H1 (cell line): ENCODE results near the gene ITGAV. TPM values are rescaled to one million over a fixed set of nuclear protein-coding genes. Genes with fewer than 3 reads are reported as not detected.

Experiments
- CTCF ChIA-PET: fragments of 300-600 bp; sonication (Branson Sonifier 250); formaldehyde crosslinking; loops from one replicate; lab custom pipeline; 2021; ENCODE audit not compliant: partially characterized antibody; lab: Charles Lee
- POLR2A ChIA-PET: fragments of 300-600 bp; sonication (Branson Sonifier 250); formaldehyde crosslinking; loops from one replicate; lab custom pipeline; 2021; ENCODE audit warnings: inconsistent platforms; ENCODE audit not compliant: partially characterized antibody; lab: Charles Lee
- DNase-seq, 2 experiments: peaks; one replicate each; pipeline versions ENCODE4 v3.0.0 to v3.0.0-alpha.2; 2010 to 2022; ENCODE audit warnings: low spot score in 2 of 2, low read depth in 1 of 2, mixed read lengths in 1 of 2
- FAIRE-seq: peaks from 2 replicates; lab custom pipeline; 2011; peaks lifted over from hg19 to GRCh38; lab: Jason Lieb, UNC
- H2AFZ ChIP-seq: 2 replicates; pipeline ENCODE4 v1.8.1; 2012; ENCODE audit warnings: low read length, inconsistent platforms
- H2AK5ac ChIP-seq: 2 replicates; pipeline ENCODE4 v1.6.1; 2013; ENCODE audit warnings: low read depth, low read length
- H2BK120ac ChIP-seq: replicated peaks from 2 replicates; pipeline ENCODE3; 2013; ENCODE audit warnings: low read depth, low read length, inconsistent platforms
- H2BK12ac ChIP-seq: 2 replicates; pipeline ENCODE4 v1.6.1; 2013; ENCODE audit warnings: low read depth, low read length
- H2BK15ac ChIP-seq: 2 replicates; pipeline ENCODE4 v1.6.1; 2013; ENCODE audit warnings: low read length
- H2BK20ac ChIP-seq: 2 replicates; pipeline ENCODE4 v1.6.1; 2013; ENCODE audit warnings: low read length
- H2BK5ac ChIP-seq: 2 replicates; pipeline ENCODE4 v1.6.1; 2013; ENCODE audit warnings: low read depth, low read length
- H3K14ac ChIP-seq: 2 replicates; pipeline ENCODE4 v1.6.1; 2013; ENCODE audit warnings: inconsistent platforms; ENCODE audit not compliant: insufficient read length
- H3K18ac ChIP-seq: 2 replicates; pipeline ENCODE4 v1.6.1; 2013; ENCODE audit warnings: low read length; ENCODE audit errors: extremely low read depth
- H3K23ac ChIP-seq: 2 replicates; pipeline ENCODE4 v1.6.1; 2013; ENCODE audit warnings: inconsistent platforms; ENCODE audit not compliant: insufficient read length
- H3K23me2 ChIP-seq: 2 replicates; pipeline ENCODE4 v1.6.1; 2013; ENCODE audit warnings: low read depth, low read length
- H3K27ac ChIP-seq: 2 replicates; pipeline ENCODE4 v1.6.1; 2011; ENCODE audit warnings: low read depth, low read length, inconsistent platforms
- H3K27me3 ChIP-seq, 4 experiments: replicated peaks in 1 of 4; 1 replicate in 1 of 4; 2 replicates in 3 of 4; pipeline versions ENCODE4 v1.6.1 to v1.8.1; 2011 to 2013; ENCODE audit warnings: low read length in 3 of 4, mild to moderate bottlenecking in 3 of 4, inconsistent platforms in 2 of 4, mixed read lengths in 2 of 4, moderate library complexity in 1 of 4; ENCODE audit not compliant: control insufficient read depth in 3 of 4, insufficient read depth in 3 of 4; ENCODE audit errors: extremely low read depth in 1 of 4
- H3K36me3 ChIP-seq, 4 experiments: 2 replicates each; pipeline versions ENCODE4 v1.6.1 to v1.8.1; 2011 to 2013; ENCODE audit warnings: mild to moderate bottlenecking in 4 of 4, low read length in 3 of 4, moderate library complexity in 2 of 4, control low read depth in 1 of 4, inconsistent platforms in 1 of 4; ENCODE audit not compliant: insufficient read depth in 4 of 4, control insufficient read depth in 2 of 4
- H3K4ac ChIP-seq: replicated peaks from 2 replicates; pipeline ENCODE3; 2013; ENCODE audit warnings: low read length, low read depth, mixed read lengths, inconsistent platforms; ENCODE audit not compliant: insufficient read length
- H3K4me1 ChIP-seq, 4 experiments: replicated peaks in 1 of 4; 1 replicate in 1 of 4; 2 replicates in 3 of 4; pipeline versions ENCODE4 v1.6.1 to v1.8.1; 2011 to 2013; ENCODE audit warnings: low read length in 3 of 4, inconsistent platforms in 2 of 4, mixed read lengths in 1 of 4; ENCODE audit not compliant: insufficient read depth in 4 of 4, control insufficient read depth in 3 of 4
- H3K4me2 ChIP-seq, 2 experiments: 2 replicates each; pipeline versions ENCODE4 v1.6.1 to v1.8.1; 2011 to 2013; ENCODE audit warnings: low read depth in 2 of 2, low read length in 2 of 2, control low read depth in 1 of 2, inconsistent platforms in 1 of 2, mild to moderate bottlenecking in 1 of 2; ENCODE audit not compliant: insufficient read depth in 1 of 2
- H3K4me3 ChIP-seq, 4 experiments: fragments of 200-600, 300-600 bp in 1 of 4; sonication (generic), shearing (Covaris generic), sonication (Bioruptor Twin) in 1 of 4; 2 replicates each; pipeline versions ENCODE4 v1.5.1 to v1.8.1; 2011 to 2016; ENCODE audit warnings: low read length in 4 of 4, low read depth in 3 of 4, control low read depth in 2 of 4, inconsistent platforms in 2 of 4, mild to moderate bottlenecking in 2 of 4, mixed read lengths in 1 of 4, moderate library complexity in 1 of 4; ENCODE audit not compliant: insufficient read depth in 2 of 4; ENCODE audit errors: extremely low read depth in 1 of 4
- H3K56ac ChIP-seq: replicated peaks from 2 replicates; pipeline ENCODE3; 2013; ENCODE audit warnings: low read depth, mild to moderate bottlenecking, mixed read lengths, low read length, inconsistent platforms; ENCODE audit not compliant: insufficient read length
- H3K79me1 ChIP-seq: 2 replicates; pipeline ENCODE4 v1.6.1; 2013; ENCODE audit warnings: low read depth, low read length, control low read depth
- H3K79me2 ChIP-seq, 2 experiments: 2 replicates each; pipeline versions ENCODE4 v1.6.1 to v1.8.1; 2012 to 2013; ENCODE audit warnings: low read length in 2 of 2, mild to moderate bottlenecking in 2 of 2, inconsistent platforms in 1 of 2; ENCODE audit not compliant: insufficient read depth in 2 of 2, control insufficient read depth in 1 of 2
- H3K9ac ChIP-seq, 4 experiments: replicated peaks in 1 of 4; 1 replicate in 1 of 4; 2 replicates in 3 of 4; pipeline versions ENCODE4 v1.6.1 to v1.8.1; 2011 to 2013; ENCODE audit warnings: low read depth in 3 of 4, low read length in 3 of 4, control low read depth in 2 of 4, mild to moderate bottlenecking in 2 of 4, moderate library complexity in 2 of 4, inconsistent platforms in 1 of 4; ENCODE audit errors: extremely low read depth in 1 of 4
- H3K9me3 ChIP-seq, 2 experiments: 2 replicates each; pipeline versions ENCODE4 v1.6.1 to v1.8.1; 2012 to 2013; ENCODE audit warnings: mild to moderate bottlenecking in 2 of 2, moderate library complexity in 2 of 2, control low read depth in 1 of 2, inconsistent platforms in 1 of 2, low read depth in 1 of 2, low read length in 1 of 2, mixed read lengths in 1 of 2; ENCODE audit not compliant: insufficient read depth in 2 of 2
- H4K20me1 ChIP-seq, 2 experiments: replicated peaks in 1 of 2; 2 replicates each; pipeline versions ENCODE3 to v1.8.1; 2011 to 2013; ENCODE audit warnings: inconsistent platforms in 2 of 2, low read length in 2 of 2, mild to moderate bottlenecking in 1 of 2; ENCODE audit not compliant: insufficient read depth in 2 of 2, control insufficient read depth in 1 of 2
- H4K5ac ChIP-seq: 2 replicates; pipeline ENCODE4 v1.6.1; 2013; ENCODE audit warnings: low read length, low read depth, mixed read lengths, inconsistent platforms; ENCODE audit not compliant: insufficient read length
- H4K8ac ChIP-seq: 2 replicates; pipeline ENCODE4 v1.8.0; 2013; ENCODE audit warnings: mild to moderate bottlenecking, moderate library complexity, low read length, inconsistent platforms; ENCODE audit not compliant: insufficient read depth; ENCODE audit errors: extremely low read depth
- H4K91ac ChIP-seq: replicated peaks from 2 replicates; pipeline ENCODE3; 2013; ENCODE audit warnings: low read length, mixed read lengths, inconsistent platforms; ENCODE audit not compliant: insufficient read length
- BCL11A ChIP-seq, 2 experiments: IDR thresholded peaks; one replicate each; pipeline ENCODE4 v1.6.1; 2011; ENCODE audit warnings: low read depth in 2 of 2, low read length in 2 of 2, mild to moderate bottlenecking in 2 of 2
- GABPA ChIP-seq: IDR thresholded peaks from 2 replicates; pipeline ENCODE4 v1.6.1; 2011; ENCODE audit warnings: mild to moderate bottlenecking, low read length, moderate library complexity, borderline replicate concordance; ENCODE audit not compliant: insufficient read depth
- POLR2A ChIP-seq, 2 experiments: IDR thresholded peaks; 1 replicate in 1 of 2; 2 replicates in 1 of 2; pipeline ENCODE4 v1.6.1; 2011; ENCODE audit warnings: low read depth in 2 of 2, low read length in 2 of 2, mild to moderate bottlenecking in 2 of 2; ENCODE audit errors: control extremely low read depth in 1 of 2
- SP1 ChIP-seq: IDR thresholded peaks from 2 replicates; pipeline ENCODE4 v1.6.1; 2011; ENCODE audit warnings: low read depth, low read length
- WGBS, 2 experiments: shearing (Covaris generic) in 1 of 2; methylation state at CpG; one replicate each; pipeline versions ENCODE4 v1.1.6 to v1.1.7; 2013 to 2015; ENCODE audit warnings: low lambda C conversion rate in 2 of 2, mixed read lengths in 2 of 2, inconsistent platforms in 1 of 2, low coverage in 1 of 2, missing lambda C conversion rate in 1 of 2; ENCODE audit not compliant: insufficient replicate concordance in 2 of 2, insufficient coverage in 1 of 2, insufficient read length in 1 of 2; ENCODE audit errors: extremely low coverage in 1 of 2, missing lambda C conversion rate in 1 of 2; 5-methylcytosine and 5-hydroxymethylcytosine counted together
- polyA plus RNA-seq, 7 experiments: library from polyadenylated mRNA; depleted of rRNA in 3 of 7; stranded (reverse) in 5 of 7; unstranded in 2 of 7; fragments of >200 nt in 5 of 7; fragments of 200-250 nt in 2 of 7; gene quantifications; 1 replicate in 5 of 7; 2 replicates in 1 of 7; 4 replicates in 1 of 7; pipeline versions ENCODE4 v1.2.1 to v1.2.3, GENCODE V29; 2011 to 2013; ENCODE audit warnings: missing spikeins in 2 of 7, mixed read lengths in 2 of 7
- total RNA-seq: library from RNA; stranded (reverse); fragmentation: NEBNext Ultra II Directional; extraction: Animal tissue kit (Norgen Biotek cat#: 25700); gene quantifications from 2 replicates; pipeline ENCODE4 v1.2.1, GENCODE V29; 2021
- TF ChIP-seq, protein P1 (sequence below): IDR thresholded peaks from 2 replicates; pipeline ENCODE4 v1.6.1; 2011; ENCODE audit warnings: low read length, improper control_type of control experiment

ITGAV gene
- total and polyA plus RNA-seq, 2 of the 8 experiments (the other 6 are each of a cell fraction or from before 2014, with no cell fraction given): 11.7 to 42.4 TPM

DNA sequence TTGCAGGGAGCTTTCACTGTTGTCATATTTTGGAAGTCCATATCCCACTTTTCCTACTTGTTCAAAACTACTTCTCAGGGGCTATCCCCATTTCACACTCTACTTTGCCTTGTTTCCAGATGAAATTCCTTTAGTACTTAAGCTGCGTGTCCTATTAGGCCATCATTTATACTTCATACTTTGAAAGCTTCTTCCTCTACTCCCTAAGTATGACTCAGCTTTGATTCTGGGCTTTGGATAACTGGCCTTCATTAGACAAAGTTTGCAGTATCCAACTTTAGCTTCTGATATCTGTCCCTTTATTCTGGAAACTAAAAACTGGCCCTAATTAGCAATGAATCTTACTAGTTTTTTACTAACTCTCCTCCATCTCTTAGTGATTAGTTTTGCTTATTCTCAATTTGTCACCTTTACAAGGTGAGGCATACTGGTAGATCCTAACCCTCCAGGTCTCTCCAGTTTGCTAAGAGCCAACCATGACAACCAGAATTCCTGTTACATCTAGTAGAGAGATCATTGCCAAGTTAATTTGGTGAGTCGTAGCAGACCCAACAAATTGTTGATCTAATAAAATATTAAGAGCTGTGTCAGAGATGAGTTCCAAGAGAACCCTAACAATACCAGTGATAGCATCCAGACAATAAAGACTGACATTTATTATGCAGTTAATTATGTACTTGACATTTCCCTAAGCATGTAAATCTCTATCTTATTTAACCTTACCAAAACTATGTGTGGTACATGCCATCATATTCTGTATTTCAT, 31.2 kb upstream of the ITGAV start:
- FAIRE-seq (no peak), DNase-seq (no peak)
- H3K9ac ChIP-seq: no peak overlapping the region
- no peaks in the 10 kb centered on the region; the same call in 1 of the 2 replicates for H3K23me2 ChIP-seq
- H3K56ac ChIP-seq: no peak overlapping the region
- no peaks in the 10 kb centered on the region for H3K79me1 ChIP-seq
- H3K4me2 ChIP-seq: no peak overlapping the region
- 87% methylated on average over 2 of the region's 2 CpGs; no CpG with 5 or more reads in 1 of the 2 experiments for WGBS, 2 experiments
- no peak overlapping the region for H4K91ac ChIP-seq
- H2BK120ac ChIP-seq: no peak overlapping the region
- no peaks in the 10 kb centered on the region for H3K4me1 ChIP-seq
- H2AFZ ChIP-seq: no peak overlapping the region
- no peaks in the 10 kb centered on the region for H3K9me3 ChIP-seq
- no peak overlapping the region for H2BK5ac ChIP-seq
- H2BK15ac ChIP-seq: no peak overlapping the region
- no peaks in the 10 kb centered on the region; a peak in 1 of 8 replicates for H3K36me3 ChIP-seq
- no peak overlapping the region for H4K8ac ChIP-seq
- H4K20me1 ChIP-seq: no peaks in the 10 kb centered on the region
- H3K23ac ChIP-seq: no peak overlapping the region
- H3K18ac ChIP-seq: no peak overlapping the region
- no peak overlapping the region for H2AK5ac ChIP-seq
- H3K27ac ChIP-seq: no peak overlapping the region
- H2BK20ac ChIP-seq: no peak overlapping the region
- H3K4me3 ChIP-seq: no peak overlapping the region
- H2BK12ac ChIP-seq: no peak overlapping the region
- H4K5ac ChIP-seq: no peak overlapping the region
- H3K27me3 ChIP-seq: no peaks in the 10 kb centered on the region
- POLR2A ChIA-PET: no interaction called here
- no peaks in the 10 kb centered on the region for H3K79me2 ChIP-seq
- TF ChIP-seq, protein P1, sequence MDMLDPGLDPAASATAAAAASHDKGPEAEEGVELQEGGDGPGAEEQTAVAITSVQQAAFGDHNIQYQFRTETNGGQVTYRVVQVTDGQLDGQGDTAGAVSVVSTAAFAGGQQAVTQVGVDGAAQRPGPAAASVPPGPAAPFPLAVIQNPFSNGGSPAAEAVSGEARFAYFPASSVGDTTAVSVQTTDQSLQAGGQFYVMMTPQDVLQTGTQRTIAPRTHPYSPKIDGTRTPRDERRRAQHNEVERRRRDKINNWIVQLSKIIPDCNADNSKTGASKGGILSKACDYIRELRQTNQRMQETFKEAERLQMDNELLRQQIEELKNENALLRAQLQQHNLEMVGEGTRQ: no peak
- TF ChIP-seq POLR2A (IDR thresholded peaks at IDR 0.05; ENCODE audit: control extremely low read depth in 1 of 2, low read depth in 2 of 2, low read length in 2 of 2) (no peak), GABPA (no peak), SP1 (no peak), BCL11A (IDR thresholded peaks at IDR 0.05; ENCODE audit: low read depth in 2 of 2, low read length in 2 of 2) (no peak)
- H3K4ac ChIP-seq: no peak overlapping the region
- H3K14ac ChIP-seq: no peak overlapping the region
- CTCF ChIA-PET: interaction anchor here (0.7 to 1.0 kb wide), 2 partner anchors 18 to 29 kb away, joined by 3 read pairs; no protein-coding TSS in a partner anchor
